Cardiac fibroblast (primary cell): ENCODE measurements around the gene RAB15.

Experiments used
- DNase-seq, 2 donors: peaks; one replicate each; pipeline versions ENCODE4 v3.0.0 to v3.0.0-alpha.2; 2010; ENCODE audit warnings: low read depth in 2 of 2
- H3K4me3 ChIP-seq, 2 donors: replicated peaks in 1 of 2; 1 replicate in 1 of 2; 2 replicates in 1 of 2; pipeline ENCODE4 v1.5.1; 2011; ENCODE audit warnings: low read depth in 2 of 2, low read length in 2 of 2, mild to moderate bottlenecking in 2 of 2, moderate library complexity in 1 of 2
- CTCF ChIP-seq: IDR thresholded peaks from one replicate; pipeline ENCODE4 v1.5.1; 2011; ENCODE audit warnings: low read depth, mild to moderate bottlenecking, low read length, inconsistent platforms

The RAB15 gene

GRCh38 chr14:65010211-65010931, 38.2 kb upstream of the RAB15 start:
- no peak for TF ChIP-seq CTCF
- no peak overlapping the region for H3K4me3 ChIP-seq
- DNase-seq: no peak

- no peak for DNase-seq
- TF ChIP-seq CTCF: no peak
- no peak overlapping the region for H3K4me3 ChIP-seq
These were observed 35.1 kb upstream of the RAB15 start for GRCh38 chr14:65007202-65007601.

- no peak overlapping the region for H3K4me3 ChIP-seq
- DNase-seq: peak in 1 of 2 donors; percentile 36
- no peak for TF ChIP-seq CTCF
These were observed 34.2 kb upstream of the RAB15 start for GRCh38 chr14:65006261-65006721.

GRCh38 chr14:65003394-65003793, 31.3 kb upstream of the RAB15 start:
- H3K4me3 ChIP-seq: no peak overlapping the region
- DNase-seq: peak in 1 of 2 donors; percentile 55

GRCh38 chr14:65002586-65003210, 30.6 kb upstream of the RAB15 start:
- H3K4me3 ChIP-seq: no peak overlapping the region
- TF ChIP-seq CTCF: no peak
- peak; percentile 49 to 74 for DNase-seq

More at GRCh38 chr14:65003394-65003793, 31.3 kb upstream of the RAB15 start:
- no peak for TF ChIP-seq CTCF

GRCh38 chr14:65001723-65002122, 29.6 kb upstream of the RAB15 start:
- TF ChIP-seq CTCF: no peak
- no peak for DNase-seq
- no peak overlapping the region for H3K4me3 ChIP-seq
